DND-41 (cell line): ENCODE data around the gene AFF1.

Source experiments
- CTCF ChIP-seq: IDR thresholded peaks from 2 replicates; pipeline ENCODE4 v1.5.1; 2012; ENCODE audit warnings: borderline replicate concordance, low read length, moderate library complexity, mild to moderate bottlenecking; ENCODE audit not compliant: poor library complexity, severe bottlenecking; ENCODE audit errors: extremely low read depth
- EZH2 ChIP-seq: IDR thresholded peaks from 3 replicates; pipeline ENCODE4 v1.6.1; 2012; ENCODE audit warnings: borderline replicate concordance, low read depth, mild to moderate bottlenecking, moderate library complexity, low read length, inconsistent platforms; ENCODE audit not compliant: severe bottlenecking

DNA sequence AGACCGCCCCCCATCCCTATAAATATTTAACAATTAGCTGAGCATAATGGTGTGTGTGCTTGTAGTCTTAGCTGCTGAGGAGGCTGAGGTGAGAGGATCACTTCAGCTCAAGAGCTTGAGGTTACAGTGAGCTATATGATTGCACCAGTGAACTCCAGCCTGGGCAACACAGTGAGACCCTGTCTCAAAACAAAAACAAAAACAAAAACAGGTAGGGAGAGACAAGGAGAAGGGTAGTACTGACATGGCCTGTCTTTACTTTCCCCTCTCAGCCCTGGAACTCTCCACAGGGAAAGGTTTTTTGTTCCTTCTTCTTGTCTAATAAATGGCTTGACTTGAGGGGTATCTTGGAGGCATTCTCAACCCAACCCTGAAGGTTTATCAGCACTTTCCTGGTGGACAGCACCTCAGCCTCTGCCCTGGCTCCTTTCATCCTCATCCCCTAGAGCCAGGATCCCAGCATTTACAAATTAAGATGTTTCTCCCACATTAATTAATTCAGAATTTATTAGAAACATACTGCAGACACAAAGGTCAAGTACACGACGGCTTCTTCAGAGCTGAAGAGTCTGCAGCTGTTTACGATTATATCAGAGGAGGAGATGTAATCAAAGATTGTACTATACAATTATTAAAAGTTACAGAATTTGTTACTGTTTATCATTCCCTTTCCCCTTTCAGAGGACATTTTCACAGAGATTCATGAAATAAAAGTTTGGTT is 131.8 kb downstream of the AFF1 start:
- no peak for TF ChIP-seq CTCF
- no peak for TF ChIP-seq EZH2
